H9 (cell line): Measurements from ENCODE around the gene HOXB1. TPM values are rescaled to one million over a fixed set of nuclear protein-coding genes. Genes with fewer than 3 reads are reported as not detected.

Source experiments
- DNase-seq: peaks from one replicate; pipeline ENCODE4 v3.0.0-alpha.2; 2017
- H2AFZ ChIP-seq: one replicate; pipeline ENCODE4 v1.6.1; 2013; ENCODE audit warnings: mild to moderate bottlenecking, low read length, control low read depth, moderate library complexity
- H2AK5ac ChIP-seq: 2 replicates; pipeline ENCODE4 v1.6.1; 2013; ENCODE audit warnings: low read length, control low read depth, mixed read lengths; ENCODE audit not compliant: insufficient read length
- H2BK120ac ChIP-seq: one replicate; pipeline ENCODE4 v1.6.1; 2013; ENCODE audit warnings: low read depth, mild to moderate bottlenecking, low read length, control low read depth, inconsistent platforms; ENCODE audit not compliant: poor library complexity, severe bottlenecking
- H2BK12ac ChIP-seq: 2 replicates; pipeline ENCODE4 v1.6.1; 2013; ENCODE audit warnings: low read length, control low read depth, mixed read lengths, low read depth; ENCODE audit not compliant: insufficient read length
- H2BK15ac ChIP-seq: 2 replicates; pipeline ENCODE4 v1.6.1; 2013; ENCODE audit warnings: low read depth, low read length, control low read depth
- H2BK20ac ChIP-seq: one replicate; pipeline ENCODE4 v1.6.1; 2013; ENCODE audit warnings: low read depth, mild to moderate bottlenecking, low read length, control low read depth, inconsistent platforms; ENCODE audit not compliant: poor library complexity, severe bottlenecking
- H2BK5ac ChIP-seq: 2 replicates; pipeline ENCODE4 v1.6.1; 2013; ENCODE audit warnings: low read length, control low read depth, mixed read lengths; ENCODE audit not compliant: insufficient read length
- H3K14ac ChIP-seq: 2 replicates; pipeline ENCODE4 v1.6.1; 2013; ENCODE audit warnings: low read length, control low read depth; ENCODE audit not compliant: insufficient read depth
- H3K18ac ChIP-seq: 2 replicates; pipeline ENCODE4 v1.6.1; 2013; ENCODE audit warnings: low read depth, mild to moderate bottlenecking, mixed read lengths, low read length, control low read depth; ENCODE audit not compliant: insufficient read length
- H3K23ac ChIP-seq: 2 replicates; pipeline ENCODE4 v1.6.1; 2013; ENCODE audit warnings: low read length, control low read depth, mixed read lengths, low read depth; ENCODE audit not compliant: insufficient read length
- H3K23me2 ChIP-seq: 2 replicates; pipeline ENCODE4 v1.6.1; 2013; ENCODE audit warnings: low read depth, mild to moderate bottlenecking, mixed read lengths, low read length, control low read depth; ENCODE audit not compliant: insufficient read length, poor library complexity, severe bottlenecking
- H3K27ac ChIP-seq: 2 replicates; pipeline ENCODE4 v1.5.1; 2013; ENCODE audit warnings: low read length, control low read depth, mixed read lengths, low read depth; ENCODE audit not compliant: insufficient read length
- H3K27me3 ChIP-seq: 2 replicates; pipeline ENCODE4 v1.6.1; 2013; ENCODE audit warnings: low read length, control low read depth, inconsistent platforms; ENCODE audit not compliant: insufficient read depth
- H3K4ac ChIP-seq: 2 replicates; pipeline ENCODE4 v1.6.1; 2013; ENCODE audit warnings: low read depth, mild to moderate bottlenecking, control low read depth, inconsistent platforms, low read length, moderate library complexity
- H3K4me1 ChIP-seq: 2 replicates; pipeline ENCODE4 v1.6.1; 2013; ENCODE audit warnings: low read length, control low read depth, inconsistent platforms; ENCODE audit not compliant: insufficient read depth
- H3K4me2 ChIP-seq: 2 replicates; pipeline ENCODE4 v1.6.1; 2013; ENCODE audit warnings: low read length, control low read depth, mixed read lengths; ENCODE audit not compliant: insufficient read length, insufficient read depth
- H3K56ac ChIP-seq: 2 replicates; pipeline ENCODE4 v1.6.1; 2013; ENCODE audit warnings: low read depth, mild to moderate bottlenecking, mixed read lengths, low read length, control low read depth; ENCODE audit not compliant: insufficient read length
- H3K79me1 ChIP-seq: 2 replicates; pipeline ENCODE4 v1.6.1; 2013; ENCODE audit warnings: low read depth, mild to moderate bottlenecking, moderate library complexity, low read length, control low read depth, inconsistent platforms; ENCODE audit not compliant: insufficient read depth, poor library complexity, severe bottlenecking
- H3K79me2 ChIP-seq: 2 replicates; pipeline ENCODE4 v1.6.1; 2013; ENCODE audit warnings: low read length, control low read depth, inconsistent platforms; ENCODE audit not compliant: insufficient read depth
- H3K9ac ChIP-seq: 2 replicates; pipeline ENCODE4 v1.6.1; 2013; ENCODE audit warnings: low read length, control low read depth, mixed read lengths; ENCODE audit not compliant: insufficient read length; ENCODE audit errors: extremely low read depth
- H3K9me3 ChIP-seq: one replicate; pipeline ENCODE4 v1.6.1; 2013; ENCODE audit warnings: low read depth, low read length, inconsistent platforms; ENCODE audit not compliant: control insufficient read depth
- H3T11ph ChIP-seq: one replicate; pipeline ENCODE4 v1.6.1; 2013; ENCODE audit warnings: mild to moderate bottlenecking, low read length, control low read depth, inconsistent platforms
- H4K20me1 ChIP-seq: one replicate; pipeline ENCODE4 v1.6.1; 2013; ENCODE audit not compliant: control insufficient read depth, insufficient read length, insufficient read depth
- H4K5ac ChIP-seq: 2 replicates; pipeline ENCODE4 v1.6.1; 2013; ENCODE audit warnings: low read depth, mild to moderate bottlenecking, mixed read lengths, low read length, control low read depth; ENCODE audit not compliant: insufficient read length
- H4K8ac ChIP-seq: replicated peaks from 2 replicates; pipeline ENCODE4 v1.6.1; 2013; ENCODE audit warnings: low read length, control low read depth, mixed read lengths, low read depth; ENCODE audit not compliant: insufficient read length
- H4K91ac ChIP-seq: 2 replicates; pipeline ENCODE4 v1.6.1; 2013; ENCODE audit warnings: low read depth, mild to moderate bottlenecking, moderate library complexity, mixed read lengths, low read length, control low read depth; ENCODE audit not compliant: insufficient read length
- H3K27ac Mint-ChIP-seq, 3 experiments: 2 replicates in 2 of 3; 3 replicates in 1 of 3; pipeline ENCODE4 v1.8.0; 2020 to 2021; ENCODE audit warnings: mixed read lengths in 3 of 3, mild to moderate bottlenecking in 1 of 3, moderate library complexity in 1 of 3
- H3K27me3 Mint-ChIP-seq: 2 replicates; pipeline ENCODE4 v1.8.0; 2021; ENCODE audit warnings: low read depth, mild to moderate bottlenecking, moderate library complexity, mixed read lengths
- H3K36me3 Mint-ChIP-seq, 3 experiments: 2 replicates in 2 of 3; 3 replicates in 1 of 3; pipeline ENCODE4 v1.8.0; 2020 to 2021; ENCODE audit warnings: low read depth in 3 of 3, mixed read lengths in 3 of 3; ENCODE audit not compliant: insufficient read depth in 1 of 3
- H3K4me1 Mint-ChIP-seq, 2 experiments: 2 replicates each; pipeline ENCODE4 v1.8.0; 2020; ENCODE audit warnings: mixed read lengths in 2 of 2
- H3K4me3 Mint-ChIP-seq, 2 experiments: 2 replicates in 1 of 2; 3 replicates in 1 of 2; pipeline ENCODE4 v1.8.0; 2020 to 2021; ENCODE audit warnings: mild to moderate bottlenecking in 2 of 2, mixed read lengths in 2 of 2, moderate library complexity in 1 of 2
- H3K9me3 Mint-ChIP-seq, 2 experiments: 2 replicates in 1 of 2; 3 replicates in 1 of 2; pipeline ENCODE4 v1.8.0; 2020; ENCODE audit warnings: mild to moderate bottlenecking in 2 of 2, mixed read lengths in 2 of 2, moderate library complexity in 1 of 2
- CTCF ChIP-seq: fragments of 200-600 bp; sonication (generic); conservative IDR thresholded peaks from 3 replicates; pipeline ENCODE4 v1.8.0; 2021; ENCODE audit warnings: antibody characterized with exemption, mild to moderate bottlenecking
- WGBS: extraction: QIAGEN DNeasy Blood & Tissue Kit; methylation state at CpG from one replicate; pipeline ENCODE4 v1.1.7; 2013; ENCODE audit warnings: missing lambda C conversion rate, low lambda C conversion rate, mixed read lengths; ENCODE audit not compliant: insufficient read length; ENCODE audit errors: extremely low coverage; 5-methylcytosine and 5-hydroxymethylcytosine counted together
- total RNA-seq: library from RNA; stranded (reverse); gene quantifications from 2 replicates; pipeline ENCODE4 v1.2.1, GENCODE V29; 2021

Gene HOXB1
- total RNA-seq, 1 experiment from 2014 or later: not detected

- no peak overlapping the region for H3K4me3 Mint-ChIP-seq
- H2AFZ ChIP-seq: no peak overlapping the region
- H4K20me1 ChIP-seq: no peaks in the 10 kb centered on the region
- H2BK12ac ChIP-seq: no peak overlapping the region
- no peak overlapping the region for H3K27ac Mint-ChIP-seq
- H2BK15ac ChIP-seq: no peak overlapping the region
- H3K14ac ChIP-seq: no peak overlapping the region
- peaks cover 52% of the 10 kb centered on the region for H3K27me3 ChIP-seq
- no CpG with 5 or more reads among the region's 1 CpG for WGBS
- no peak overlapping the region for H3K4ac ChIP-seq
- peaks cover 16 to 35% of the 10 kb centered on the region in 2 experiments for H3K4me1 Mint-ChIP-seq
- no peak overlapping the region for H2BK120ac ChIP-seq
- no peaks in the 10 kb centered on the region for H3K79me2 ChIP-seq
- no peak overlapping the region for H3K27ac ChIP-seq
- no peak overlapping the region for H2AK5ac ChIP-seq
- no peaks in the 10 kb centered on the region; a peak in 1 of 7 replicates for H3K36me3 Mint-ChIP-seq
- H4K5ac ChIP-seq: no peak overlapping the region
- no peak overlapping the region for H2BK20ac ChIP-seq
- no peak overlapping the region for H3T11ph ChIP-seq
- H3K18ac ChIP-seq: no peak overlapping the region
- H3K4me1 ChIP-seq: no peaks in the 10 kb centered on the region
- peaks cover 98% of the 10 kb centered on the region for H3K27me3 Mint-ChIP-seq
- no peak overlapping the region for H3K4me2 ChIP-seq
- no peak overlapping the region for H3K9ac ChIP-seq
- no peaks in the 10 kb centered on the region for H3K79me1 ChIP-seq
- no peaks in the 10 kb centered on the region for H3K9me3 ChIP-seq
- no peak overlapping the region for H3K23ac ChIP-seq
- DNase-seq: no peak
- no peak overlapping the region for H4K8ac ChIP-seq
- no peak for TF ChIP-seq CTCF
- no peak overlapping the region for H2BK5ac ChIP-seq
- peaks cover 0 to 10% of the 10 kb centered on the region in 2 experiments; a peak in 2 of 5 replicates for H3K9me3 Mint-ChIP-seq
- no peak overlapping the region for H4K91ac ChIP-seq
- no peak overlapping the region for H3K56ac ChIP-seq
- H3K23me2 ChIP-seq: peaks cover 6% of the 10 kb centered on the region
Measured at GRCh38 chr17:48540213-48540612, 9.4 kb upstream of the HOXB1 start.
